Omental fat pad (tissue), 4 donors: ENCODE measurements around the gene ANXA3. TPM values are rescaled to one million over a fixed set of nuclear protein-coding genes. Genes with fewer than 3 reads are reported as not detected.

ENCODE experiments used
- ATAC-seq: fragments of 150-250 bp; one replicate; pipeline ENCODE4 v1.9.1; 2016; ENCODE audit warnings: mild to moderate bottlenecking, moderate library complexity; ENCODE audit not compliant: low FRiP score
- DNase-seq: peaks from one replicate; pipeline ENCODE4 v3.0.0-alpha.2; 2019; ENCODE audit warnings: low spot score
- total RNA-seq, 4 donors: library from RNA; depleted of rRNA; stranded (reverse); fragments of >200 nt; gene quantifications; one replicate each; pipeline ENCODE4 v1.1.0, GENCODE V29; 2016
- TF ChIP-seq, protein P1 (sequence below), 3 donors: fragments of 450-650 bp; IDR thresholded peaks; one replicate each; pipeline ENCODE4 v1.5.1; 2016 to 2017; ENCODE audit warnings: antibody characterized with exemption in 3 of 3, mild to moderate bottlenecking in 3 of 3, moderate library complexity in 2 of 3

ANXA3 gene
- total RNA-seq, 4 donors from 2014 or later: 76.3 to 217 (median 105) TPM

DNA sequence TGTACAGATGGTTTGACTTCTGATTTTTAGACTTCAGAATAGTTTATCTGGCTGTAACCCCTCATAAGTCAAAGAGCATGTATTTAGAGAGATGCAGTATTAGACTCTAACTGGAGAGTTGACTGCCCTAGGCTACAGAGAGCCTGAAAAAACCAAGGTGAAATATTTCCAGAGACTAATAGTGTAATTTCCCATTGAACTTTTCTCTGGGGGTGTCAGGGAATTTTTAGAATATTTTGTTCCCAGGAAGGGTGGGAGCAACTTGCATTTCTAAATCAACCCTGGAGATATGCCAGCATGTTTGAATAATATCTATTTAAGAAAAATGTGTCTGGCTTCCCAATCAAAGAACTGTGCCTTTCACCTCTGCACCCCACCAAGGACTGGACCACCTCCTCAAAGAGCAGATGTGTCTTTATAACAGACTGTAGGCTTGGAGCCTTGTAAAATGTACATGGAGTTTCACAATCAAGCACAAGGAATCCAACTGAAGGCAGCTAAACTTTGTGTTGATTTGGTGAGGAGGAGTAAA is 2.0 kb downstream of the ANXA3 start:
- DNase-seq: no peak
- no peak for ATAC-seq
- TF ChIP-seq, protein P1, sequence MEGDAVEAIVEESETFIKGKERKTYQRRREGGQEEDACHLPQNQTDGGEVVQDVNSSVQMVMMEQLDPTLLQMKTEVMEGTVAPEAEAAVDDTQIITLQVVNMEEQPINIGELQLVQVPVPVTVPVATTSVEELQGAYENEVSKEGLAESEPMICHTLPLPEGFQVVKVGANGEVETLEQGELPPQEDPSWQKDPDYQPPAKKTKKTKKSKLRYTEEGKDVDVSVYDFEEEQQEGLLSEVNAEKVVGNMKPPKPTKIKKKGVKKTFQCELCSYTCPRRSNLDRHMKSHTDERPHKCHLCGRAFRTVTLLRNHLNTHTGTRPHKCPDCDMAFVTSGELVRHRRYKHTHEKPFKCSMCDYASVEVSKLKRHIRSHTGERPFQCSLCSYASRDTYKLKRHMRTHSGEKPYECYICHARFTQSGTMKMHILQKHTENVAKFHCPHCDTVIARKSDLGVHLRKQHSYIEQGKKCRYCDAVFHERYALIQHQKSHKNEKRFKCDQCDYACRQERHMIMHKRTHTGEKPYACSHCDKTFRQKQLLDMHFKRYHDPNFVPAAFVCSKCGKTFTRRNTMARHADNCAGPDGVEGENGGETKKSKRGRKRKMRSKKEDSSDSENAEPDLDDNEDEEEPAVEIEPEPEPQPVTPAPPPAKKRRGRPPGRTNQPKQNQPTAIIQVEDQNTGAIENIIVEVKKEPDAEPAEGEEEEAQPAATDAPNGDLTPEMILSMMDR (IDR thresholded peaks at IDR 0.05): no peak

DNA sequence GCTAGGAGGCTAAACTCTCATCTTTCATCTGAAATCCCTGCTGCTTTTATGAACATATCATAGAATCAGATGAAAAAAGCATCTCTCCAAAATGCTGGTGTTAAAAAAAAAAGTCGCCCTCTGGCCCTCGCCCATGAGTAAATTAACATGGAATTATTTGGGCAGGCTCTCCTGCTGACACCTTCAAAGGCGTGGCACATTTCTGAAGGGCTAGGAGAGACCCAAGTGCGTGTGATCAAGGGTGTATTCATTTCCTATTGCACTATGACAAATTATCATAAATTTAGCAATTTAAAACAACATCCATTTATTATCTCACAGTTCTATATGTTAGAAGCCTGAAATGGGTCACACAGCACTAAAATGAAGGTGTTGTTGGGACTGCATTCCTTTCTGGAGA is 5.1 kb downstream of the ANXA3 start:
- ATAC-seq (no peak), DNase-seq (no peak)
- TF ChIP-seq, protein P1 (IDR thresholded peaks at IDR 0.05): no peak

DNA sequence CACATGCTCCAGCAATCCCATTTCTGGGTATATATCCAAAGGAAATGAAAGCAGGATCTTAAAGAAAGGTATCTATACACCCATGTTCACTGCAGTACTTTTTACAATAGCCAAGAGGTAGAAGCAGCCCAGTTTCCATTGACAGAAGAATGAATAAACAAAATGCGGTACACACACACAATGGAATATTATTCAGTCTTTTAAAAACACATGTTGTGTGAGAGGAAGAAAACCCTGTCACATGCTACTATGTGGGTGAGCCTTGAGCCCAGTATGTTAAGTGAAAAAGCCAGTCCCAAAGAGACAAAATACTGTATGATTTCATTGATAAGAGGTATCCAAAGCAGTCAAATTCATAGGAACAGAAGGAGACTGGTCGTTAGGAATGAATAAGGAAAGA is 6.3 kb downstream of the ANXA3 start:
- no peak for DNase-seq
- no peak for ATAC-seq
- TF ChIP-seq, protein P1 (IDR thresholded peaks at IDR 0.05): no peak

DNA sequence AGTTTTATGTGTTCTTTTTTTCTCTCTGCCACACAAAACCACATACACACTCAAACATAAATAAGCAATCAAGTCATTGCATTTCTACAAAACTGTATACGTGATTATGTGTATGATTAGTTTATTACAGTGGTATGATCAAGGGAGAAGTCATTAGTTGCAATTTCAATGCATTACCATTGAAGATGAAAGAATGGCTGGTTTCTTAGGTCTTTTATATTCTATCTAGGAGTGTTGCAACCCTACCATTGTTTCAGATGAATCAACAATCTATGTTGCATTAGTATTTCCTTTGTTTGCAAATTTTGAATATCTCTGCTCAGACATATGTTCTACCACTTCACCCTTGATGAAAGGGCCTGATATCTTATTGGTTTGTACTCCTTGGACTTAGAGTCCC is 6.8 kb downstream of the ANXA3 start:
- TF ChIP-seq, protein P1 (IDR thresholded peaks at IDR 0.05): no peak
- ATAC-seq: no peak
- no peak for DNase-seq

DNA sequence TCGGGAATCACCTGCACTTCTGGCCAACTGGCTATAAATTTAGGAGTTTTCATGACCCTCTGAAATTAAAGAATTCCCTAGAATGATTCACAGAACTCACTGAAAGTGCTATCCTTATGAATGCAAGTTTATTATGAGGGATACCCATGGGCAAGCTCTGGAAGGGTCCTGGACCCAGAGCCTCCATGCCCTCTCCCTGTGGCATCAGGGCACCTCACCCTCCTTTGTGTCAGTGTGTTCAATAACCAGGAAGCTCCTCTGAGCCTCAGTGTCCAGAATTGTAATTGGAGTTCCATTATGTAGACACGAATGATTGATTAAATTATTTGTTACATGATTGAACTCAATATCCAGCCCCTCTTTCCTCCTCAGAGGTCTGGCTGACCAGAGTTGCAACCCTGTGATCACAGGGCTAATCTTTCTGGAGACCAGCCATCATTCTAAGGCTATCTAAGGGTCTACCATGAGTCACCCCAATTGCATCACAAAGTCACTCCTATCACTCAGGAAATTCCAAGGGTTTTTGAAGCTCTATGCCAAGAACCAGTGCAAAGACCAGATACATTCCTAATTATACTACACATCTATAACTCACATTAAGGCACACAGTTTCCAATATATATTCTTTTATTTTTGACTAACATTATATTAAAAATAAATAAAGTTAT is 8.9 kb downstream of the ANXA3 start:
- TF ChIP-seq, protein P1 (IDR thresholded peaks at IDR 0.05): no peak
- peak; percentile 82 for ATAC-seq
- DNase-seq: no peak

DNA sequence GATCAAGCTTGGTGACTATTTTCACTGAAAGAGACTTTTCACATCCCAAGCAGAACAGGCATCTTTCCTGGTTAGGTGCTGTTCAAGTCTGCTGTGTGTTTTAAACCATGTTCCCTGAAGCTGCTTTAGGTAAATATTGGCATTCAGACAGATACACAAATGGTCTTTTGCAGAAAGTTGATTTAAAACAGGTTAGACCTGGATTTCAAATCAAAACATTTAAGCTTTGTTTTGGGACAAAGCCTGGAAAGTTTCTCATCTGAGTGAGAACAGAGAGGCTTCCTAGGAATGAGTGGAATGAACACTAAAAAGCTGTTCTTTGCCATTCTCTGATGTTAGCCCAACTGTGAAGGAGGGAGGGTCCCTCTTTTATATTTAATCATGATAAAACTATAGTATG is 10.1 kb downstream of the ANXA3 start:
- ATAC-seq: no peak
- DNase-seq: no peak
- TF ChIP-seq, protein P1 (IDR thresholded peaks at IDR 0.05): no peak

DNA sequence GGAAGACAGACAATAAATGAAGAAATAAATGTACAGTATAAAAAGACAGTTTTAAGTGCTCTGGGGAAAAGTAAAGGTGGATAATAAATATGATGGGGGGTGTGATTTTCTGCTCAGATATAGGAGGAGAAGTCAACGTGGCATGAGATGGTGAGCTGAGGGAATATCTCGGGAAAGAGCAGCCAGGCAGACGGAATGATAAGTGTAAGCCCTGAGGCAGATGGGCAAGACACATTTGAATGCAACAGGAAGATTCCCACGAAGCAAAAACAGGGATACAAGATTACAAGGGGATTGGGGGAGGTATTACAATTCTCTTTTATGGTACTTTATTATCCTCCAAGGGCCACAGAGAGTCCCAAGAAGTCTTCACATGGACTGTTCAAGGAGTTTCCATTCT is 11.1 kb downstream of the ANXA3 start:
- no peak for DNase-seq
- TF ChIP-seq, protein P1 (IDR thresholded peaks at IDR 0.05): no peak
- ATAC-seq: no peak
